IPS-18a (cell line): ENCODE measurements around the gene TGFBI.

ENCODE experiments used
- H3K27ac ChIP-seq: one replicate; pipeline ENCODE4 v1.5.1; 2013; ENCODE audit warnings: low read length
- H3K27me3 ChIP-seq: one replicate; pipeline ENCODE4 v1.6.1; 2013; ENCODE audit warnings: mild to moderate bottlenecking, low read length; ENCODE audit not compliant: control insufficient read depth, insufficient read depth
- H3K36me3 ChIP-seq: one replicate; pipeline ENCODE4 v1.6.1; 2013; ENCODE audit warnings: low read depth, low read length; ENCODE audit not compliant: control insufficient read depth
- H3K4me1 ChIP-seq: one replicate; pipeline ENCODE4 v1.6.1; 2013; ENCODE audit warnings: low read depth, low read length; ENCODE audit not compliant: control insufficient read depth
- H3K4me3 ChIP-seq: one replicate; pipeline ENCODE4 v1.5.1; 2013; ENCODE audit warnings: low read length
- H3K9ac ChIP-seq: one replicate; pipeline ENCODE4 v1.6.1; 2013; ENCODE audit warnings: mild to moderate bottlenecking, low read length, moderate library complexity
- H3K9me3 ChIP-seq: one replicate; pipeline ENCODE4 v1.6.1; 2013; ENCODE audit warnings: low read depth, low read length; ENCODE audit not compliant: control insufficient read depth

TGFBI gene

DNA sequence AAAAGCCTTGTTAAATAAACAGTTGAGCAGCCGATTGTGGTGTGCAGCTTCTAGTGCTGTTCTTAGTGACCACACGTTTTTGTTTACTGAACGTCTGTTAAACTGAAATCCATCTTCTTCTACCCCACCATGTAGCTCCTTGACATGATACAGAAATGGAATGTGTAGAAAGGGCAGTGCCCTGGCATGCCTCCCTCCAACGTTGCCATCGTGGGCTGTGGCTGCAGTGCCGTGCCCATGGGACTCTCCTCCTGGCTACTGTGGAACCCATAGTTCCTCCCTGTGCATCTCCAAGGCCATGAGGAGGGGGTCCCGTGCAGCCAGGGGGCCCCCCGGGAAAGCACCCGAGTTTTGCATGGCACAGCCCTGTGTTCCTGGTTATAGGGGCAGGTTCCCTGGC, 23.3 kb upstream of the TGFBI start:
- Histone ChIP-seq H3K4me1 (no peaks in the 10 kb centered on the region), H3K27ac (no peak overlapping the region), H3K9ac (no peak overlapping the region), H3K27me3 (no peaks in the 10 kb centered on the region), H3K36me3 (no peaks in the 10 kb centered on the region), H3K4me3 (no peak overlapping the region), H3K9me3 (no peaks in the 10 kb centered on the region)

GRCh38 chr5:136006164-136006563, 22.6 kb upstream of the TGFBI start:
- Histone ChIP-seq H3K27ac (no peak overlapping the region), H3K4me3 (no peak overlapping the region), H3K9me3 (no peaks in the 10 kb centered on the region), H3K9ac (no peak overlapping the region), H3K4me1 (no peaks in the 10 kb centered on the region), H3K36me3 (no peaks in the 10 kb centered on the region), H3K27me3 (no peaks in the 10 kb centered on the region)

DNA sequence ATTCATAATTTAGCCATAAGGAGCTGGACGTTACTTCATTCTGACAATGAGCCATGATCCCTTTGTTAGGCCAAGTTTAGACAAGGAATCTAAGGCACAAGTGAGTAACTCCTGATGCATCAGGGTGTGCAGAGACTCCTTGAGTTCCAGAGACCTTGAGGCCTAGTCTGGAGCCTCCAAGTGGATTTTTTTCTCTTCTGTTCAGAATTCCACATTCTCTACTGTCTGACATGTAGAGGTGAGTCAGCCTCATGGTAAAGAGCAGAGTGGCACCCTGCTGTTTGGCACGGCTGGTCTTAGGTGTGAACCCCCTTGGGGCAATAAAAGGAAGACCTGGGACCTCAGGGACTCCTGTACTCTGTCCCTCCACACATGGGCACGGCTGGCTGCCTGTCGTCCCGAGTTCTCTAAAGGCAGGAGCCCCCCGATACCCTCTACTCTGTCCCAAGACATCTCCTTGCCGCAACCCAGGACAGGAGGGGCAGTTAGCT, 22.0 kb upstream of the TGFBI start:
- Histone ChIP-seq H3K36me3 (no peaks in the 10 kb centered on the region), H3K4me3 (no peak overlapping the region), H3K9ac (no peak overlapping the region), H3K4me1 (no peaks in the 10 kb centered on the region), H3K27ac (no peak overlapping the region), H3K27me3 (no peaks in the 10 kb centered on the region), H3K9me3 (no peaks in the 10 kb centered on the region)

DNA sequence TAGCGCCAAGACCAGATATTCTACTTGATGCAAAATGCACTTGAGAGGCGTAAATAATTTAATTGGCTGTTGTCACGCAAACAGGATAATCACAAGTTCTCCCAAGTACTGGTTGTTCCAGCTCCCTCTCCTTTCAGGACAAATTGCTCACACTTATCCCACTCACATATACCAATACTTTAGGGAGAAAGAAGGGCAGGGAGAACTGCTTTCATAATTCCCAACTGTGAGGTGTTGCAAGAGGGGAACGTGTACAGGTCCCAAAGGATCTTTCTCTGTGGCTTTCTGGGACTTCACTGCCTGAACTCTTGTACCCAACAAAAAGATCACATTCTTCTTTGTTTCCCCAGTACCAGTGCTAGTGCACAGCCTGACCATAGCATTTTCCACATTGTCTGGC, 21.5 kb upstream of the TGFBI start:
- H3K4me3 ChIP-seq: no peak overlapping the region
- no peaks in the 10 kb centered on the region for H3K4me1 ChIP-seq
- H3K36me3 ChIP-seq: no peaks in the 10 kb centered on the region
- no peaks in the 10 kb centered on the region for H3K9me3 ChIP-seq
- H3K27ac ChIP-seq: no peak overlapping the region
- H3K9ac ChIP-seq: no peak overlapping the region
- no peaks in the 10 kb centered on the region for H3K27me3 ChIP-seq

DNA sequence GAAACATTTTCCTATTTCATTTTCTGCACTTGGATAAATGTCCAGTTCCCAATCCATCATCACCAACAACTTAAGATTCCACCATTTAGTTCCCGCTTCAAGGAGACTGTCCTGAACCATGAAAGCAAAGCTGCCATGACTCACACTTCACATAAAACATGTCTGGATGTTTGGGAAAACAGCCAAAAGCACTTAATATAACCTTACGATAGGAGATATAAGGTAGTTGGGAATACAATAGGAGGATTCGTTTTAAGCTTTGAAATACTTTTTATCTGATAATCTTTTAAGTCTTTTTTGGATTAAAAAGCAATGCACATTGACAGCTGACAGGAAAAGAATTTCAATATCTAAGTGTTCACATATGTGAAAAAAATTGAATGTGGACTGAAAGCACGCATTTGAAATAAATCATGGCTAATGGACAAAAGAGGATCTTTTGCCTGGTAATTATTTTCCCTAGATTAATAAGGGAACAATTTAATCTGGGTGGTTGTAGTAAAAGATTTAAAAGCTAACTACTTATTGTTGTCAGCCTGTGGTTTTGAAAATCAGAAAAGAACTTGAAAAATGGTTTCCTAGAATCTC, 17.3 kb upstream of the TGFBI start:
- Histone ChIP-seq H3K36me3 (no peaks in the 10 kb centered on the region), H3K27me3 (no peaks in the 10 kb centered on the region), H3K9me3 (no peaks in the 10 kb centered on the region), H3K9ac (no peak overlapping the region), H3K4me1 (no peaks in the 10 kb centered on the region), H3K27ac (no peak overlapping the region), H3K4me3 (no peak overlapping the region)

- Histone ChIP-seq H3K27ac (no peak overlapping the region), H3K9me3 (no peaks in the 10 kb centered on the region), H3K27me3 (no peaks in the 10 kb centered on the region), H3K36me3 (no peaks in the 10 kb centered on the region), H3K9ac (no peak overlapping the region), H3K4me1 (no peaks in the 10 kb centered on the region), H3K4me3 (no peak overlapping the region)
Observed at GRCh38 chr5:136012041-136012804, 16.6 kb upstream of the TGFBI start.

GRCh38 chr5:136013559-136013958, 15.2 kb upstream of the TGFBI start:
- H3K36me3 ChIP-seq: no peaks in the 10 kb centered on the region
- no peaks in the 10 kb centered on the region for H3K4me1 ChIP-seq
- H3K9me3 ChIP-seq: no peaks in the 10 kb centered on the region
- no peak overlapping the region for H3K9ac ChIP-seq
- H3K27ac ChIP-seq: no peak overlapping the region
- no peak overlapping the region for H3K4me3 ChIP-seq
- H3K27me3 ChIP-seq: no peaks in the 10 kb centered on the region

- H3K36me3 ChIP-seq: no peaks in the 10 kb centered on the region
- H3K27ac ChIP-seq: no peak overlapping the region
- H3K4me1 ChIP-seq: no peaks in the 10 kb centered on the region
- H3K9me3 ChIP-seq: no peaks in the 10 kb centered on the region
- no peak overlapping the region for H3K9ac ChIP-seq
- no peak overlapping the region for H3K4me3 ChIP-seq
- H3K27me3 ChIP-seq: no peaks in the 10 kb centered on the region
Observed at GRCh38 chr5:136014049-136015002, 14.5 kb upstream of the TGFBI start.

GRCh38 chr5:136015003-136015375, 13.8 kb upstream of the TGFBI start:
- Histone ChIP-seq H3K4me3 (no peak overlapping the region), H3K4me1 (no peaks in the 10 kb centered on the region), H3K9me3 (no peaks in the 10 kb centered on the region), H3K36me3 (no peaks in the 10 kb centered on the region), H3K27me3 (no peaks in the 10 kb centered on the region), H3K27ac (no peak overlapping the region), H3K9ac (no peak overlapping the region)

DNA sequence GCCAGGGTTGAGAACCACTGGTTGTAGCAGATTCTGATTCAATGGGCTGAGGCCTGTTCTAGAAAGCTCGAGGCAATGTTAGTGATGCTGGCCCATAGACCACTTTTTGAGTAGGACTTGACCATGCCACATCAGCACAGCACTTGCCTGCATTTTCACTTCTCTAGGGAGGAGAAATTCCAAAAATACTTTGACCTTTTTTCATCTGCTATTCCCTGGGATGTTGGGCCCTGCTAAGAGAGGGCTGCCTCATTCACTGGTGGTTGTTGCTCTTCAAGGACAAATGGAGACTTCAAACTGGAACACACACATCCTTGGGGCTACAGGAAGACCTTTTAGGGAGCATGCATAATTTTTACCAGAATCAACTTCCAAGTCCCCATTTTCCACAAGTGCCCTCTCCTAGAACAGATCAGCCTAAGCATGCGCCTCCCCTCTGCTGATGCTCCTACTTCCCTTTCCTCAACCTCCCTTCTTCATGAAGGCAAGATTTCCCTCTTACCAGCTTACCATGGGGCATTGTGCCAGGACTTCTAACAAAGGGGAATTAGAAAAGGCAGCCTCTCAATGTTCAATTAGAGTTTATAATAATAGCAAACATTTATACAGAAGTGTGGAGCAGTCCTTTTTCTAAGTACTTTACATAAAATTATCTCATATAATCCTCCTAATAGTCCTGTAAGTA, 12.7 kb upstream of the TGFBI start:
- H3K36me3 ChIP-seq: no peaks in the 10 kb centered on the region
- no peaks in the 10 kb centered on the region for H3K4me1 ChIP-seq
- H3K27me3 ChIP-seq: no peaks in the 10 kb centered on the region
- H3K9me3 ChIP-seq: no peaks in the 10 kb centered on the region
- no peak overlapping the region for H3K27ac ChIP-seq
- H3K9ac ChIP-seq: no peak overlapping the region
- no peak overlapping the region for H3K4me3 ChIP-seq

- Histone ChIP-seq H3K9me3 (no peaks in the 10 kb centered on the region), H3K4me3 (no peak overlapping the region), H3K36me3 (no peaks in the 10 kb centered on the region), H3K27me3 (no peaks in the 10 kb centered on the region), H3K9ac (no peak overlapping the region), H3K27ac (no peak overlapping the region), H3K4me1 (no peaks in the 10 kb centered on the region)
Observed at GRCh38 chr5:136016945-136017530, 11.8 kb upstream of the TGFBI start.
